KMS-11 (cell line): ENCODE measurements around the gene CAMTA1.

ENCODE experiments used
- H2AFZ ChIP-seq: fragments of 200-600 bp; sonication (generic); 2 replicates; pipeline ENCODE4 v1.6.1; 2016; ENCODE audit warnings: antibody characterized with exemption, mixed run types, low read depth
- H3K27ac ChIP-seq: fragments of 200-600 bp; sonication (generic); 2 replicates; pipeline ENCODE4 v1.6.1; 2016; ENCODE audit warnings: mild to moderate bottlenecking, mixed run types
- H3K27me3 ChIP-seq: fragments of 200-600 bp; sonication (generic); 2 replicates; pipeline ENCODE4 v1.6.1; 2017; ENCODE audit warnings: mild to moderate bottlenecking, low read depth, mixed run types, moderate library complexity; ENCODE audit not compliant: insufficient read depth
- H3K36me3 ChIP-seq: fragments of 200-600 bp; sonication (generic); 2 replicates; pipeline ENCODE4 v1.6.1; 2017; ENCODE audit warnings: mild to moderate bottlenecking, mixed run types; ENCODE audit not compliant: insufficient read depth
- H3K4me1 ChIP-seq: fragments of 200-600 bp; sonication (generic); 2 replicates; pipeline ENCODE4 v1.6.1; 2016; ENCODE audit warnings: mild to moderate bottlenecking, low read depth, mixed run types; ENCODE audit not compliant: poor library complexity, severe bottlenecking
- H3K4me2 ChIP-seq: fragments of 200-600 bp; sonication (generic); 2 replicates; pipeline ENCODE4 v1.7.0; 2016; ENCODE audit warnings: mild to moderate bottlenecking, mixed run types
- H3K4me3 ChIP-seq: fragments of 200-600 bp; sonication (generic); IDR thresholded peaks from 2 replicates; pipeline ENCODE4 v1.6.1; 2017; ENCODE audit warnings: low read depth, low read length, mixed read lengths; ENCODE audit not compliant: insufficient read depth
- H3K79me2 ChIP-seq: fragments of 200-600 bp; sonication (generic); 2 replicates; pipeline ENCODE4 v1.6.1; 2016; ENCODE audit warnings: low read depth, mixed run types; ENCODE audit not compliant: insufficient read depth
- H3K9ac ChIP-seq: fragments of 200-600 bp; sonication (generic); 2 replicates; pipeline ENCODE4 v1.6.1; 2016; ENCODE audit warnings: mild to moderate bottlenecking, mixed run types
- H4K20me1 ChIP-seq: fragments of 200-600 bp; sonication (generic); 2 replicates; pipeline ENCODE4 v1.6.1; 2016; ENCODE audit warnings: mild to moderate bottlenecking, mixed run types; ENCODE audit not compliant: insufficient read depth
- CTCF ChIP-seq: fragments of 200-600 bp; sonication (generic); conservative IDR thresholded peaks from 2 replicates; pipeline ENCODE4 v1.6.1; 2017; ENCODE audit warnings: low read depth, mild to moderate bottlenecking, antibody characterized with exemption, low read length, moderate library complexity, mixed read lengths

The CAMTA1 gene

GRCh38 chr1:7761103-7761502, 975.8 kb downstream of the CAMTA1 start:
- no peak overlapping the region for H2AFZ ChIP-seq
- no peak overlapping the region for H3K9ac ChIP-seq
- no peaks in the 10 kb centered on the region for H3K79me2 ChIP-seq
- no peak for TF ChIP-seq CTCF
- no peak overlapping the region for H3K27ac ChIP-seq
- H3K27me3 ChIP-seq, result no peaks in the 10 kb centered on the region
- H3K4me1 ChIP-seq, result no peaks in the 10 kb centered on the region
- H3K4me3 ChIP-seq, result no peak overlapping the region
- H3K36me3 ChIP-seq, result no peaks in the 10 kb centered on the region
- no peaks in the 10 kb centered on the region for H4K20me1 ChIP-seq
- H3K4me2 ChIP-seq, result no peak overlapping the region

- H3K27ac ChIP-seq, result no peak overlapping the region
- H3K79me2 ChIP-seq, result peaks cover 7% of the 10 kb centered on the region
- H3K4me2 ChIP-seq, result no peak overlapping the region
- no peak overlapping the region for H3K4me3 ChIP-seq
- no peaks in the 10 kb centered on the region for H3K36me3 ChIP-seq
- TF ChIP-seq CTCF, result no peak
- H2AFZ ChIP-seq, result no peak overlapping the region
- no peaks in the 10 kb centered on the region for H3K27me3 ChIP-seq
- H3K9ac ChIP-seq, result no peak overlapping the region
- H4K20me1 ChIP-seq, result no peaks in the 10 kb centered on the region
- H3K4me1 ChIP-seq, result peaks cover 9% of the 10 kb centered on the region
Measured at GRCh38 chr1:7767176-7767575, 981.9 kb downstream of the CAMTA1 start.

- Histone ChIP-seq H3K36me3 (no peaks in the 10 kb centered on the region), H4K20me1 (no peaks in the 10 kb centered on the region), H3K27me3 (no peaks in the 10 kb centered on the region), H3K4me3 (no peak overlapping the region), H2AFZ (no peak overlapping the region), H3K27ac (no peak overlapping the region), H3K79me2 (peaks cover 20% of the 10 kb centered on the region), H3K4me1 (peaks cover 22% of the 10 kb centered on the region), H3K9ac (no peak overlapping the region), H3K4me2 (no peak overlapping the region)
- TF ChIP-seq CTCF, result no peak
Measured at GRCh38 chr1:7768583-7768982, 983.3 kb downstream of the CAMTA1 start.

GRCh38 chr1:7769673-7770412, 984.6 kb downstream of the CAMTA1 start:
- H2AFZ ChIP-seq, result no peak overlapping the region
- no peaks in the 10 kb centered on the region for H3K27me3 ChIP-seq
- H3K4me2 ChIP-seq, result no peak overlapping the region
- H3K36me3 ChIP-seq, result no peaks in the 10 kb centered on the region
- no peaks in the 10 kb centered on the region for H4K20me1 ChIP-seq
- peaks cover 26% of the 10 kb centered on the region for H3K4me1 ChIP-seq
- H3K4me3 ChIP-seq, result no peak overlapping the region
- H3K79me2 ChIP-seq, result peaks cover 21% of the 10 kb centered on the region
- no peak for TF ChIP-seq CTCF
- no peak overlapping the region for H3K9ac ChIP-seq
- H3K27ac ChIP-seq, result no peak overlapping the region
